OCI-LY7 (cell line): Measurements from ENCODE around the gene NOL4L.

Experiments
- CTCF ChIP-seq: fragments of 200-600 bp; sonication (generic); conservative IDR thresholded peaks from 2 replicates; pipeline ENCODE4 v1.5.1; 2014; ENCODE audit warnings: mild to moderate bottlenecking, antibody characterized with exemption, low read length, moderate library complexity, mixed read lengths
- EZH2phosphoT487 ChIP-seq: fragments of 200-600 bp; sonication (generic); IDR thresholded peaks from 2 replicates; pipeline ENCODE4 v1.6.1; 2018; ENCODE audit warnings: low read depth, borderline replicate concordance, mild to moderate bottlenecking, mixed run types, antibody characterized with exemption, low read length, moderate library complexity, mixed read lengths

GRCh38 chr20:32526125-32526524, 59.0 kb downstream of the NOL4L start:
- TF ChIP-seq CTCF (no peak), EZH2phosphoT487 (no peak)
